Suprapubic skin (tissue), 4 donors: ENCODE data around the gene CAMK1D. TPM values are rescaled to one million over a fixed set of nuclear protein-coding genes. Genes with fewer than 3 reads are reported as not detected.

Experiments used
- DNase-seq, 2 donors: peaks; one replicate each; pipeline ENCODE4 v3.0.0-alpha.2; 2019; ENCODE audit warnings: low spot score in 2 of 2
- H3K27ac ChIP-seq: fragments of 200-600 bp; sonication (generic); one replicate; pipeline ENCODE4 v1.5.1; 2019
- H3K27me3 ChIP-seq: fragments of 200-600 bp; sonication (generic); one replicate; pipeline ENCODE4 v1.5.1; 2019
- H3K36me3 ChIP-seq: fragments of 200-600 bp; sonication (generic); one replicate; pipeline ENCODE4 v1.5.1; 2019
- H3K4me1 ChIP-seq: fragments of 200-600 bp; sonication (generic); one replicate; pipeline ENCODE4 v1.5.1; 2019
- H3K4me3 ChIP-seq: fragments of 200-600 bp; sonication (generic); one replicate; pipeline ENCODE4 v1.5.1; 2019; ENCODE audit warnings: mild to moderate bottlenecking
- H3K9me3 ChIP-seq: fragments of 200-600 bp; sonication (generic); one replicate; pipeline ENCODE4 v1.5.1; 2019
- EP300 ChIP-seq: sonication (generic); formaldehyde crosslinking; IDR thresholded peaks from one replicate; pipeline ENCODE4 v1.6.1; 2017; ENCODE audit warnings: antibody characterized with exemption
- POLR2A ChIP-seq, 2 donors: fragments of 450-650 bp; IDR thresholded peaks; one replicate each; pipeline ENCODE4 v1.6.1; 2017; ENCODE audit warnings: antibody characterized with exemption in 2 of 2, mild to moderate bottlenecking in 2 of 2, moderate library complexity in 2 of 2
- POLR2AphosphoS5 ChIP-seq, 3 donors: sonication (generic); formaldehyde crosslinking; IDR thresholded peaks; one replicate each; pipeline ENCODE4 v1.6.1; 2017; ENCODE audit warnings: antibody characterized with exemption in 3 of 3
- WGBS: methylation state at CpG from one replicate; pipeline ENCODE4 v1.1.5; 2018; 5-methylcytosine and 5-hydroxymethylcytosine counted together
- total RNA-seq, 4 donors: library from RNA; depleted of rRNA; stranded (reverse); fragments of >200 nt; gene quantifications; one replicate each; pipeline ENCODE4 v1.1.0, GENCODE V29; 2016
- TF ChIP-seq, protein P1 (sequence below), 2 donors: fragments of 200-600 bp in 1 of 2; fragments of 450-650 bp in 1 of 2; sonication (generic) in 1 of 2; IDR thresholded peaks; one replicate each; pipeline ENCODE4 v1.5.1; 2016 to 2019; ENCODE audit warnings: antibody characterized with exemption in 2 of 2, mild to moderate bottlenecking in 1 of 2, moderate library complexity in 1 of 2

Gene CAMK1D
- total RNA-seq, 4 donors from 2014 or later: 26.4 to 31.3 (median 30.2) TPM

GRCh38 chr10:12417331-12417730, 68.0 kb downstream of the CAMK1D start:
- H3K36me3 ChIP-seq: no peaks in the 10 kb centered on the region
- no peak for DNase-seq
- peaks cover 37% of the 10 kb centered on the region for H3K4me1 ChIP-seq
- H3K27ac ChIP-seq: no peak overlapping the region
- 58% methylated on average over 6 of the region's 6 CpGs for WGBS
- no peak for TF ChIP-seq EP300
- TF ChIP-seq POLR2A (IDR thresholded peaks at IDR 0.05): no peak
- TF ChIP-seq, protein P1, sequence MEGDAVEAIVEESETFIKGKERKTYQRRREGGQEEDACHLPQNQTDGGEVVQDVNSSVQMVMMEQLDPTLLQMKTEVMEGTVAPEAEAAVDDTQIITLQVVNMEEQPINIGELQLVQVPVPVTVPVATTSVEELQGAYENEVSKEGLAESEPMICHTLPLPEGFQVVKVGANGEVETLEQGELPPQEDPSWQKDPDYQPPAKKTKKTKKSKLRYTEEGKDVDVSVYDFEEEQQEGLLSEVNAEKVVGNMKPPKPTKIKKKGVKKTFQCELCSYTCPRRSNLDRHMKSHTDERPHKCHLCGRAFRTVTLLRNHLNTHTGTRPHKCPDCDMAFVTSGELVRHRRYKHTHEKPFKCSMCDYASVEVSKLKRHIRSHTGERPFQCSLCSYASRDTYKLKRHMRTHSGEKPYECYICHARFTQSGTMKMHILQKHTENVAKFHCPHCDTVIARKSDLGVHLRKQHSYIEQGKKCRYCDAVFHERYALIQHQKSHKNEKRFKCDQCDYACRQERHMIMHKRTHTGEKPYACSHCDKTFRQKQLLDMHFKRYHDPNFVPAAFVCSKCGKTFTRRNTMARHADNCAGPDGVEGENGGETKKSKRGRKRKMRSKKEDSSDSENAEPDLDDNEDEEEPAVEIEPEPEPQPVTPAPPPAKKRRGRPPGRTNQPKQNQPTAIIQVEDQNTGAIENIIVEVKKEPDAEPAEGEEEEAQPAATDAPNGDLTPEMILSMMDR (IDR thresholded peaks at IDR 0.05): no peak
- TF ChIP-seq POLR2AphosphoS5 (IDR thresholded peaks at IDR 0.05): no peak
- no peaks in the 10 kb centered on the region for H3K9me3 ChIP-seq
- H3K27me3 ChIP-seq: no peaks in the 10 kb centered on the region
- no peak overlapping the region for H3K4me3 ChIP-seq

DNA sequence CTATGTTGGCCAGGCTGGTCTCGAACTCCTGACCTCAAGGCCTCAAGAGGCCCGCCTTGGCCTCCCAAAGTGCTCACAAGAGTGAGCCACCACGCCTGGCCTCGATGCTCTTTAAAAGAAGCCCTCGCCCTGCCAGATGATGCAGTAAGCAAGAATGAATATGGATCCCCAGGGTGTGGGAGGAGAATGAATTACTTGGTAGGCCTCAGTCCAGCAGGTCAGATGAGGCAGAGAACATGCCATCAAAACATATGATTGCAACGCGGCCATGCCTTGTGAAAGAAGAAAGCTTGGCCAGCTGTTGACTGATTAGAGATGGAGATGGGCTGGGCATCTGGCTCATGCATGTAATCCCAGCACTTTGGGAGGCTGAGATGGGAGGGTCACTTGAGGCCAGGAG, 68.7 kb downstream of the CAMK1D start:
- peaks cover 39% of the 10 kb centered on the region for H3K4me1 ChIP-seq
- WGBS: 59% methylated on average over 7 of the region's 7 CpGs
- H3K9me3 ChIP-seq: no peaks in the 10 kb centered on the region
- no peaks in the 10 kb centered on the region for H3K27me3 ChIP-seq
- DNase-seq: peak in 1 of 2 donors; percentile 83
- peak overlapping the region; percentile 45 for H3K27ac ChIP-seq
- H3K36me3 ChIP-seq: no peaks in the 10 kb centered on the region
- peak in 2 of 3 donors; percentile 75 to 78 for TF ChIP-seq POLR2AphosphoS5 (IDR thresholded peaks at IDR 0.05)
- TF ChIP-seq, protein P1 (IDR thresholded peaks at IDR 0.05): no peak
- H3K4me3 ChIP-seq: no peak overlapping the region

GRCh38 chr10:12418725-12419261, 69.4 kb downstream of the CAMK1D start:
- 87% methylated on average over 13 of the region's 13 CpGs for WGBS
- no peaks in the 10 kb centered on the region for H3K36me3 ChIP-seq
- H3K27ac ChIP-seq: peak overlapping the region; percentile 45
- H3K4me1 ChIP-seq: peaks cover 39% of the 10 kb centered on the region
- DNase-seq: no peak
- H3K4me3 ChIP-seq: no peak overlapping the region
- TF ChIP-seq, protein P1 (IDR thresholded peaks at IDR 0.05): no peak
- no peak for TF ChIP-seq POLR2A (IDR thresholded peaks at IDR 0.05)
- no peaks in the 10 kb centered on the region for H3K27me3 ChIP-seq
- H3K9me3 ChIP-seq: no peaks in the 10 kb centered on the region

- H3K4me1 ChIP-seq: peaks cover 39% of the 10 kb centered on the region
- DNase-seq: peak in 1 of 2 donors; percentile 77
- H3K9me3 ChIP-seq: no peaks in the 10 kb centered on the region
- 36% methylated on average over 9 of the region's 9 CpGs for WGBS
- no peak overlapping the region for H3K4me3 ChIP-seq
- TF ChIP-seq POLR2AphosphoS5 (IDR thresholded peaks at IDR 0.05) (peak in 2 of 3 donors; percentile 37 to 58), POLR2A (IDR thresholded peaks at IDR 0.05) (no peak)
- peak overlapping the region; percentile 45 for H3K27ac ChIP-seq
- H3K36me3 ChIP-seq: no peaks in the 10 kb centered on the region
- H3K27me3 ChIP-seq: no peaks in the 10 kb centered on the region
Observed at GRCh38 chr10:12419262-12419847, 70.0 kb downstream of the CAMK1D start.

DNA sequence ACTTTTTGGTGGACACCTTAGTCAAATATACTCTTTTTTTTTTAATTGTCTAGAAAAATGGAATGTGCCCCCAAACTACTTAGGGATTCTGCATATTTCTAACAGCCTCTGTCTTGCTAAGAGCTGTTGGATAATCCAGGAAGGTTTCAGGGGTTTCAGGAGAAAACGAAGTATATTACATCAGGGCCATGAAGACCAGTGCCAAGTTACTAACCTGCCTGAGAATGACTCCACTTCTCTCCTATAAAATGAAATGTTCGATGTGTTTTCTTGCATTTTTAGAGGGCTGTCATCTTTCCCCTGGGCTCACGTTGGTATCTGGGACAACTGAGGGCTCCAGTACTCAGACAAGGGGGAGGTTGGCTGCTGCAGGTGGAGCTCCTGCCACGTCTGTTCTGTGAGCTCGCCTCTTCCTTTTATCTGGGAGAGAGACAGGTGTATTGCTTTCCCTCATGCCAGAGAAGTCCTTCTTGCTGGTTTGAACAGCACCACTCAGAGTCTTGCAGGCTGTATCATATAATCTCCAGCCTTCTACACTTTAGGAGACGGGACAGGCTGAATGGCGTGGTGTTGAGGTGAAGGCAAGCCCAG, 71.3 kb downstream of the CAMK1D start:
- Histone ChIP-seq H3K4me1 (peaks cover 39% of the 10 kb centered on the region), H3K4me3 (no peak overlapping the region), H3K9me3 (no peaks in the 10 kb centered on the region), H3K36me3 (no peaks in the 10 kb centered on the region), H3K27ac (no peak overlapping the region), H3K27me3 (no peaks in the 10 kb centered on the region)
- WGBS: 89% methylated on average over 7 of the region's 7 CpGs
- TF ChIP-seq POLR2A (IDR thresholded peaks at IDR 0.05): no peak
- TF ChIP-seq EP300: no peak
- no peak for TF ChIP-seq POLR2AphosphoS5 (IDR thresholded peaks at IDR 0.05)
- TF ChIP-seq, protein P1 (IDR thresholded peaks at IDR 0.05): no peak
- DNase-seq: no peak
